ENCODE measurements around the gene MPRIP.

GRCh38 chr17:17235212-17236174 lies 193.2 kb downstream of the MPRIP start:
- TF ChIP-seq ZNF416 (tag by site-specific recombination; IDR thresholded peaks at IDR 0.05), result no peak
- peak; percentile 99 for TF ChIP-seq ZIC2 (tag by site-specific recombination; IDR thresholded peaks at IDR 0.05)
- TF ChIP-seq ZNF16 (tag by site-specific recombination; IDR thresholded peaks at IDR 0.05; ENCODE audit: low read depth), result no peak
- TF ChIP-seq ZNF513 (tag by site-specific recombination; IDR thresholded peaks at IDR 0.05), result no peak
